DOHH2 (cell line): ENCODE results near the gene CD3D.

ENCODE experiments used
- H3F3A ChIP-seq: fragments of 200-600 bp; sonication (generic), shearing (Covaris generic); 2 replicates; pipeline ENCODE4 v1.6.0; 2016; ENCODE audit warnings: antibody characterized with exemption, mild to moderate bottlenecking; ENCODE audit not compliant: control insufficient read depth, insufficient read depth
- H3K27ac ChIP-seq: fragments of 200-600 bp; sonication (generic); 2 replicates; pipeline ENCODE4 v1.5.1; 2014; ENCODE audit warnings: low read depth, mild to moderate bottlenecking, low read length, moderate library complexity
- H3K27me3 ChIP-seq: fragments of 200-600 bp; sonication (generic); 2 replicates; pipeline ENCODE4 v1.6.1; 2014; ENCODE audit warnings: mild to moderate bottlenecking, low read length, mixed read lengths; ENCODE audit not compliant: control insufficient read depth
- H3K36me3 ChIP-seq: fragments of 200-600 bp; sonication (generic); 2 replicates; pipeline ENCODE4 v1.6.1; 2014; ENCODE audit warnings: mild to moderate bottlenecking, low read length, moderate library complexity, mixed read lengths; ENCODE audit not compliant: control insufficient read depth
- H3K4me1 ChIP-seq: fragments of 200-600 bp; sonication (generic); 2 replicates; pipeline ENCODE4 v1.6.1; 2014; ENCODE audit warnings: mild to moderate bottlenecking, low read length, mixed read lengths; ENCODE audit not compliant: control insufficient read depth
- H3K4me2 ChIP-seq: fragments of 200-600 bp; sonication (generic); 2 replicates; pipeline ENCODE4 v1.6.0; 2014; ENCODE audit warnings: mild to moderate bottlenecking, low read length, moderate library complexity
- H3K4me3 ChIP-seq: fragments of 200-600 bp; sonication (generic); 2 replicates; pipeline ENCODE4 v1.5.1; 2014; ENCODE audit warnings: mild to moderate bottlenecking, low read length, mixed read lengths
- H3K79me2 ChIP-seq: fragments of 200-600 bp; sonication (generic); 2 replicates; pipeline ENCODE4 v1.6.1; 2014; ENCODE audit warnings: mild to moderate bottlenecking, low read length, mixed read lengths; ENCODE audit not compliant: control insufficient read depth
- H3K9me2 ChIP-seq: fragments of 200-600 bp; sonication (generic); replicated peaks from 2 replicates; pipeline ENCODE4 v1.6.1; 2014; ENCODE audit warnings: mild to moderate bottlenecking, low read length, mixed read lengths; ENCODE audit not compliant: control insufficient read depth
- H3K9me3 ChIP-seq: fragments of 200-600 bp; sonication (generic); 2 replicates; pipeline ENCODE4 v1.6.1; 2014; ENCODE audit warnings: antibody characterized with exemption, low read length, mixed read lengths; ENCODE audit not compliant: control insufficient read depth, insufficient read depth
- H4K20me1 ChIP-seq: fragments of 200-600 bp; sonication (generic); 2 replicates; pipeline ENCODE4 v1.6.0; 2014; ENCODE audit warnings: low read depth, mild to moderate bottlenecking, antibody characterized with exemption, low read length, moderate library complexity; ENCODE audit not compliant: control insufficient read depth, insufficient read depth
- EZH2phosphoT487 ChIP-seq: fragments of 200-600 bp; sonication (generic); IDR thresholded peaks from 2 replicates; pipeline ENCODE4 v1.6.1; 2017; ENCODE audit warnings: borderline replicate concordance, mild to moderate bottlenecking, antibody characterized with exemption, low read length, moderate library complexity, mixed read lengths
- TF ChIP-seq, protein P1 (sequence below): fragments of 200-600 bp; sonication (generic); IDR thresholded peaks from one replicate; pipeline ENCODE4 v1.5.1; 2014; ENCODE audit warnings: antibody characterized with exemption, mild to moderate bottlenecking, low read depth, low read length; ENCODE audit not compliant: poor library complexity, severe bottlenecking

Gene CD3D

DNA sequence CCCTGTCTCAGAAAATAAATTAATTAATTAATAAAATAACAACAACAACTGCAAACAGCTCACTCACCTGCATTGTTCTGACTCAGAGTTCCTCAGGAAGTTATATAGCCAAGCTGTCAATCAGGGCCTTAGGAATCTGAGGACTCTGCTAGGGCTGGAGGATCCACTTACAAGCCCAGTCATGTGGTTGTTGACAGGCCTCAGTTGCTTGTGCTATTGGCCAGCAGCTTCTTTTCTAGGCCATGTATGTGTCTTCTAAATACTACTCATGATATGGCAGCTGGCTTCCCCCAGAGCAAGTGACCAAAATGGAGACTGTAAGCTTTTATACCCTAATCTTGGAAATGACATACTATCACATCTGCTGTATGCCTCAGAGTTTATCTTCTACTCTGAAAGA, 38.1 kb upstream of the CD3D start:
- H3K36me3 ChIP-seq: peaks cover 84% of the 10 kb centered on the region
- TF ChIP-seq EZH2phosphoT487: no peak
- TF ChIP-seq, protein P1, sequence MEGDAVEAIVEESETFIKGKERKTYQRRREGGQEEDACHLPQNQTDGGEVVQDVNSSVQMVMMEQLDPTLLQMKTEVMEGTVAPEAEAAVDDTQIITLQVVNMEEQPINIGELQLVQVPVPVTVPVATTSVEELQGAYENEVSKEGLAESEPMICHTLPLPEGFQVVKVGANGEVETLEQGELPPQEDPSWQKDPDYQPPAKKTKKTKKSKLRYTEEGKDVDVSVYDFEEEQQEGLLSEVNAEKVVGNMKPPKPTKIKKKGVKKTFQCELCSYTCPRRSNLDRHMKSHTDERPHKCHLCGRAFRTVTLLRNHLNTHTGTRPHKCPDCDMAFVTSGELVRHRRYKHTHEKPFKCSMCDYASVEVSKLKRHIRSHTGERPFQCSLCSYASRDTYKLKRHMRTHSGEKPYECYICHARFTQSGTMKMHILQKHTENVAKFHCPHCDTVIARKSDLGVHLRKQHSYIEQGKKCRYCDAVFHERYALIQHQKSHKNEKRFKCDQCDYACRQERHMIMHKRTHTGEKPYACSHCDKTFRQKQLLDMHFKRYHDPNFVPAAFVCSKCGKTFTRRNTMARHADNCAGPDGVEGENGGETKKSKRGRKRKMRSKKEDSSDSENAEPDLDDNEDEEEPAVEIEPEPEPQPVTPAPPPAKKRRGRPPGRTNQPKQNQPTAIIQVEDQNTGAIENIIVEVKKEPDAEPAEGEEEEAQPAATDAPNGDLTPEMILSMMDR: no peak
- no peak overlapping the region for H3K27ac ChIP-seq
- no peaks in the 10 kb centered on the region for H3K4me1 ChIP-seq
- H3K4me3 ChIP-seq: no peak overlapping the region
- no peaks in the 10 kb centered on the region for H3K27me3 ChIP-seq
- H4K20me1 ChIP-seq: no peaks in the 10 kb centered on the region
- no peaks in the 10 kb centered on the region for H3F3A ChIP-seq
- no peak overlapping the region for H3K4me2 ChIP-seq
- H3K79me2 ChIP-seq: no peaks in the 10 kb centered on the region
- H3K9me3 ChIP-seq: no peaks in the 10 kb centered on the region
- no peaks in the 10 kb centered on the region for H3K9me2 ChIP-seq

DNA sequence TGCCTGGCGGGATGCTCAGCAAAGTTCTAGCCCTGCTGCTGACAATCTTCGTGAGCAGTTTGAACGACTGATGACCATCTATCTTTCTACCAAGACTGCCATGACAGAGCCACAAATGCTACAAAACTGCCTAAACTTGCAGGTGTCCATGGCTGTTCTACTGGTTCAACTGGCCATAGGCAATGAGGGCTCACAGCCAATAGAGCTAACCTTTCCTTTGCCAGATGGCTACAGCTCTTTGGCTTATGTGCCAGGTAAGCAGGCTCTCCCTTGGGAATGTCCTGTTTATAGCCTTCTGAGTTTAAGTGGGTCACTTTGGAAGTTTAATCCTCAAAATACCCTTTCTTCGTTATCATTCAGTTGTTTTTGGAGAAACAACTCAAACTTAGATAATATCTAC, 37.0 kb upstream of the CD3D start:
- H3K9me2 ChIP-seq: no peaks in the 10 kb centered on the region
- no peaks in the 10 kb centered on the region for H3K27me3 ChIP-seq
- no peak overlapping the region for H3K4me2 ChIP-seq
- no peaks in the 10 kb centered on the region for H3F3A ChIP-seq
- peaks cover 80% of the 10 kb centered on the region for H3K36me3 ChIP-seq
- TF ChIP-seq, protein P1: no peak
- no peak for TF ChIP-seq EZH2phosphoT487
- no peaks in the 10 kb centered on the region for H4K20me1 ChIP-seq
- H3K4me1 ChIP-seq: no peaks in the 10 kb centered on the region
- no peaks in the 10 kb centered on the region for H3K79me2 ChIP-seq
- no peak overlapping the region for H3K27ac ChIP-seq
- H3K4me3 ChIP-seq: no peak overlapping the region
- no peaks in the 10 kb centered on the region for H3K9me3 ChIP-seq

DNA sequence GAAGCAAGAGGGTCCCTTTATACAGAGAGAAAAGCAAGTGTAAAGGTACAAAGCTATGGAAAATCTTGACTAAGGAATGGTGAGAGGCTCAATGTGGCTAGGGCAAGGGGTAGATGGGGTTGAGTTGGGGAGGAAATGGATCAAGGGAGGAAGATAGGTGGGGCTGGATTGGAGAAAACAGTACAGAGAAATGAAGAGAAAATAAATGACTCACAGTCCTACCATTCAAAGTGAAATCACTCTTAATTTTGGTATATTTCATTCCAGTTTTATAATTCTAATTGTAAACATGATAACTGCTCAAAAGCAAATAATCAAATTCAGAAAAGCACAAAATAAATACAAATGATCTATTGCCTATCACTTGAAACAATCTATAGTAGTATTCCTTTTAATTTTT, 33.5 kb upstream of the CD3D start:
- Histone ChIP-seq H3K9me3 (no peaks in the 10 kb centered on the region), H3K4me3 (no peak overlapping the region), H4K20me1 (no peaks in the 10 kb centered on the region), H3K4me1 (no peaks in the 10 kb centered on the region), H3K36me3 (peaks cover 80% of the 10 kb centered on the region), H3K27me3 (no peaks in the 10 kb centered on the region), H3F3A (no peaks in the 10 kb centered on the region), H3K79me2 (no peaks in the 10 kb centered on the region), H3K4me2 (no peak overlapping the region), H3K9me2 (no peaks in the 10 kb centered on the region), H3K27ac (no peak overlapping the region)
- TF ChIP-seq, protein P1: no peak
- TF ChIP-seq EZH2phosphoT487: no peak

DNA sequence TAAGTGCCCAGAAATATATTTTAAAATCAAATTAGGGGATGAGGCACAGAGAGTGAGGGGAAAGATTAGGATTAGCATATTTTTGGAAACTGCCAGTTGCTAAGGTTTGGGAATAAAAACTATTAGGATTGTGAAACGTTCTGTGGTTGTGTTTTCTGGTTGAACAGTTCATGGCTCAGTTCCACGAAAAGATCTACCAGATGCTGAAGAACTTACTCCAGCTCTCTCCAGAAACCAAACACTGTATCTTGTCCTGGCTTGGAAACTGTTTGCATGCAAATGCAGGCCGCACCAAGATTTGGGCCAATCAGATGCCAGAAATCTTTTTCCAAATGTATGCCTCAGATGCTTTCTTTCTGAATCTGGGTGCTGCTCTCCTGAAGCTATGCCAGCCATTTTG, 32.2 kb upstream of the CD3D start:
- no peak for TF ChIP-seq EZH2phosphoT487
- TF ChIP-seq, protein P1: no peak
- H3K79me2 ChIP-seq: no peaks in the 10 kb centered on the region

More for the DNA sequence above, 32.2 kb upstream of the CD3D start:
- Histone ChIP-seq H3K27ac (no peak overlapping the region), H3F3A (no peaks in the 10 kb centered on the region), H3K4me1 (no peaks in the 10 kb centered on the region), H3K9me2 (no peaks in the 10 kb centered on the region), H4K20me1 (no peaks in the 10 kb centered on the region), H3K27me3 (no peaks in the 10 kb centered on the region), H3K4me2 (no peak overlapping the region), H3K36me3 (peaks cover 83% of the 10 kb centered on the region), H3K4me3 (no peak overlapping the region), H3K9me3 (no peaks in the 10 kb centered on the region)
